C1 segment of cervical spinal cord (tissue), 14 donors: ENCODE results near the gene OR52B2.

Experiments used
- DNase-seq, 14 donors: peaks; one replicate each; lab custom pipeline; 2025; lab: John Stamatoyannopoulos, UW

The OR52B2 gene

GRCh38 chr11:6170226-6170625 lies at the start of gene OR52B2:
Gene OR52B2, minus strand, starts transcription at chr11:6170326. Its CDS starts 0 bp downstream, at chr11:6170326.
- no peak for DNase-seq

GRCh38 chr11:6219359-6219758 lies 49.2 kb upstream of the OR52B2 start:
- no peak for DNase-seq

GRCh38 chr11:6217722-6218121 lies 47.6 kb upstream of the OR52B2 start:
- no peak for DNase-seq

- DNase-seq, result no peak
Measured at GRCh38 chr11:6216501-6216900, 46.4 kb upstream of the OR52B2 start.

GRCh38 chr11:6214530-6214929 lies 44.4 kb upstream of the OR52B2 start:
- no peak for DNase-seq

- no peak for DNase-seq
Measured at GRCh38 chr11:6210274-6210955, 40.3 kb upstream of the OR52B2 start.

- no peak for DNase-seq
Measured at GRCh38 chr11:6209801-6210200, 39.7 kb upstream of the OR52B2 start.

GRCh38 chr11:6206456-6207180 lies 36.5 kb upstream of the OR52B2 start:
- peak in 1 of 14 donors; percentile 34 for DNase-seq

- no peak for DNase-seq
Measured at GRCh38 chr11:6205366-6205765, 35.2 kb upstream of the OR52B2 start, which contains the start of gene C11orf42. Gene C11orf42, plus strand, starts transcription at chr11:6205557. Its CDS starts 59 bp downstream, at chr11:6205616.

- no peak for DNase-seq
Measured at GRCh38 chr11:6204706-6205105, 34.6 kb upstream of the OR52B2 start.

- DNase-seq, result no peak
Measured at GRCh38 chr11:6203327-6203726, 33.2 kb upstream of the OR52B2 start.

GRCh38 chr11:6202041-6202440 lies 31.9 kb upstream of the OR52B2 start:
- DNase-seq, result no peak

- DNase-seq, result no peak
Measured at GRCh38 chr11:6201481-6201880, 31.4 kb upstream of the OR52B2 start.

GRCh38 chr11:6200975-6201374 lies 30.8 kb upstream of the OR52B2 start:
- peak in 2 of 14 donors; percentile 6 to 12 for DNase-seq

- DNase-seq, result no peak
Measured at GRCh38 chr11:6199174-6199810, 29.2 kb upstream of the OR52B2 start, which contains the start of gene OR52W1. Gene OR52W1, plus strand, starts transcription at chr11:6199224. Its CDS starts 0 bp downstream, at chr11:6199224.

- no peak for DNase-seq
Measured at GRCh38 chr11:6197466-6198200, 27.5 kb upstream of the OR52B2 start.

GRCh38 chr11:6196396-6196795 lies 26.3 kb upstream of the OR52B2 start:
- no peak for DNase-seq

GRCh38 chr11:6194065-6194581 lies 24.0 kb upstream of the OR52B2 start:
- DNase-seq, result no peak

- no peak for DNase-seq
Measured at GRCh38 chr11:6191742-6192141, 21.6 kb upstream of the OR52B2 start.

GRCh38 chr11:6175440-6175839 lies 5.3 kb upstream of the OR52B2 start:
- DNase-seq, result no peak

GRCh38 chr11:6156628-6157359 lies 13.3 kb downstream of the OR52B2 start:
- DNase-seq, result no peak
